Measurements from ENCODE around the gene CDC14A. TPM values are rescaled to one million over a fixed set of nuclear protein-coding genes. Genes with fewer than 3 reads are reported as not detected.

Gene CDC14A
- total RNA-seq, 1 experiment from 2014 or later = 11.1 TPM

- TF ChIP-seq PRDM15 (CRISPR knock-in tag; IDR thresholded peaks at IDR 0.05) (no peak), CREB1 (CRISPR knock-in tag; IDR thresholded peaks at IDR 0.05) (0 out of 2 replicates have a peak, but pooled peaks have one; percentile 41), NFE2L1 (CRISPR knock-in tag; IDR thresholded peaks at IDR 0.05) (no peak), JAZF1 (CRISPR knock-in tag; IDR thresholded peaks at IDR 0.05) (no peak), E2F4 (CRISPR knock-in tag; IDR thresholded peaks at IDR 0.05; ENCODE audit: borderline replicate concordance, low read depth) (no peak), FOXP1 (CRISPR knock-in tag; IDR thresholded peaks at IDR 0.05; ENCODE audit: borderline replicate concordance) (no peak), TEAD1 (CRISPR knock-in tag; IDR thresholded peaks at IDR 0.05) (no peak), ZSCAN18 (CRISPR knock-in tag; IDR thresholded peaks at IDR 0.05) (no peak), OVOL2 (CRISPR knock-in tag; IDR thresholded peaks at IDR 0.05; ENCODE audit: borderline replicate concordance) (no peak), PREB (CRISPR knock-in tag; IDR thresholded peaks at IDR 0.05; ENCODE audit: borderline replicate concordance) (no peak), NR1H2 (CRISPR knock-in tag; IDR thresholded peaks at IDR 0.05) (no peak), SMAD4 (CRISPR knock-in tag; IDR thresholded peaks at IDR 0.05) (no peak), FOXK1 (CRISPR knock-in tag; IDR thresholded peaks at IDR 0.05) (peak; percentile 72)
- TF ChIP-seq, protein P1, sequence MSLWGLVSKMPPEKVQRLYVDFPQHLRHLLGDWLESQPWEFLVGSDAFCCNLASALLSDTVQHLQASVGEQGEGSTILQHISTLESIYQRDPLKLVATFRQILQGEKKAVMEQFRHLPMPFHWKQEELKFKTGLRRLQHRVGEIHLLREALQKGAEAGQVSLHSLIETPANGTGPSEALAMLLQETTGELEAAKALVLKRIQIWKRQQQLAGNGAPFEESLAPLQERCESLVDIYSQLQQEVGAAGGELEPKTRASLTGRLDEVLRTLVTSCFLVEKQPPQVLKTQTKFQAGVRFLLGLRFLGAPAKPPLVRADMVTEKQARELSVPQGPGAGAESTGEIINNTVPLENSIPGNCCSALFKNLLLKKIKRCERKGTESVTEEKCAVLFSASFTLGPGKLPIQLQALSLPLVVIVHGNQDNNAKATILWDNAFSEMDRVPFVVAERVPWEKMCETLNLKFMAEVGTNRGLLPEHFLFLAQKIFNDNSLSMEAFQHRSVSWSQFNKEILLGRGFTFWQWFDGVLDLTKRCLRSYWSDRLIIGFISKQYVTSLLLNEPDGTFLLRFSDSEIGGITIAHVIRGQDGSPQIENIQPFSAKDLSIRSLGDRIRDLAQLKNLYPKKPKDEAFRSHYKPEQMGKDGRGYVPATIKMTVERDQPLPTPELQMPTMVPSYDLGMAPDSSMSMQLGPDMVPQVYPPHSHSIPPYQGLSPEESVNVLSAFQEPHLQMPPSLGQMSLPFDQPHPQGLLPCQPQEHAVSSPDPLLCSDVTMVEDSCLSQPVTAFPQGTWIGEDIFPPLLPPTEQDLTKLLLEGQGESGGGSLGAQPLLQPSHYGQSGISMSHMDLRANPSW (CRISPR knock-in tag; conservative IDR thresholded peaks at IDR 0.05; ENCODE audit: low read depth) = no peak
- TF ChIP-seq, protein P2, sequence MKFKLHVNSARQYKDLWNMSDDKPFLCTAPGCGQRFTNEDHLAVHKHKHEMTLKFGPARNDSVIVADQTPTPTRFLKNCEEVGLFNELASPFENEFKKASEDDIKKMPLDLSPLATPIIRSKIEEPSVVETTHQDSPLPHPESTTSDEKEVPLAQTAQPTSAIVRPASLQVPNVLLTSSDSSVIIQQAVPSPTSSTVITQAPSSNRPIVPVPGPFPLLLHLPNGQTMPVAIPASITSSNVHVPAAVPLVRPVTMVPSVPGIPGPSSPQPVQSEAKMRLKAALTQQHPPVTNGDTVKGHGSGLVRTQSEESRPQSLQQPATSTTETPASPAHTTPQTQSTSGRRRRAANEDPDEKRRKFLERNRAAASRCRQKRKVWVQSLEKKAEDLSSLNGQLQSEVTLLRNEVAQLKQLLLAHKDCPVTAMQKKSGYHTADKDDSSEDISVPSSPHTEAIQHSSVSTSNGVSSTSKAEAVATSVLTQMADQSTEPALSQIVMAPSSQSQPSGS (CRISPR knock-in tag; IDR thresholded peaks at IDR 0.05; ENCODE audit: borderline replicate concordance, low read depth) = no peak
These were observed 1.0 kb upstream of the CDC14A start (continued) for GRCh38 chr1:100351095-100351887.
